HG03280 (cell line): ENCODE measurements around the gene ANKRD13A.
"Not testable (repeated sequence)": the region's sequence is repeated elsewhere in the genome, so short reads cannot be mapped to it uniquely, and the experiment has no call there.

ENCODE experiments used
- ATAC-seq: cut with Tn5 transposase; IDR thresholded peaks from one replicate; pipeline ENCODE4 v1.9.1; 2021; ENCODE audit warnings: mild to moderate bottlenecking, moderate library complexity; ENCODE audit not compliant: unreplicated experiment

The ANKRD13A gene

DNA sequence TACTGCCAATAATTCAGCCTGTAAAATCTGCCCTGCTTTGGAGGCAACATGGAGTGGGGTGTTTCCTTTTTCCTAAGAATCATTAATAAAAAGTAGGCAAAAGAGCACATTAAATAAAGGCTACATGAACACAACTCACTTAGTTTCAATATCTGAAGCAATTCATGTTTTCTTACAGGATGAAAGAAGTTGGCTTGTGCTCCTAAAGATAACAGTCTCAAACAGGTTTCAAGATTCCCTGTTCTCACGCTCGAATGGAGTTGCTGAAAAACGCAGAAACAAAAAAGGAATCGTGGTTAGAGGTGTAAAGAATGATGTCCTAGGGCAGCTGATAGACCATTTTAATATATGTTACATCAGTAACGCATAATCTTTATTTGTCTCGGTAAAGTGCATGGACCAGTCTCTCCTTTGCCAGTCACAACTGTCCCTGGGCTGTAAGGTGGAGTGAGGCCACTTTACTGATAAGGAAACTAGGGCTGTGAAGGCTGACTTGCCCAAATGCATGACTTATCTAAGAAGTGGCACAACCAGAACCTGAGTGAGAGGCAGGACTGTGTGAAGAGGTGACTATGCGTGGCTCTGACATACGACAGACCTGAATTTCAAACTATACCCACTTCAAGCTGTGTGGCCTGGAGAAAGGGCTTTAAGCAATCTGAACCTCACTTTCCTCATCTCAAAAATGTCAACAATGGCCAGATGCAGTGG, 15.6 kb upstream of the ANKRD13A start:
- no peak for ATAC-seq

DNA sequence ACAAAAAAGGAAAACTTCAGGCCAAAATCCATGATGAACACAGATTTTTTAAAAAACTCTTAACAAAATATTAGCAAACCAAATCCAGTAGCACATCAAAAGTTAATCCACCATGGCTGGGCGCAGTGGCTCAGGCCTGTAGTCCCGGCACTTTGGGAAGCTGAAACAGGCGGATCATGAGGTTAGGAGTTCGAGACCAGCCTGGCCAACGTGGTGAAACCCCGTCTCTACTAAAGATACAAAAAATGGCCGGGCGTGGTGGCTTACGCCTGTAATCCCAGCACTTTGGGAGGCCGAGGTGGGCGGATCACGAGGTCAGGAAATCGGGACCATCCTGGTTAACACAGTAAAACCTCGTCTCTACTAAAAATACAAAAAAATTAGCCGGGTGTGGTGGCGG, 13.0 kb upstream of the ANKRD13A start:
- ATAC-seq, result not testable (repeated sequence)

DNA sequence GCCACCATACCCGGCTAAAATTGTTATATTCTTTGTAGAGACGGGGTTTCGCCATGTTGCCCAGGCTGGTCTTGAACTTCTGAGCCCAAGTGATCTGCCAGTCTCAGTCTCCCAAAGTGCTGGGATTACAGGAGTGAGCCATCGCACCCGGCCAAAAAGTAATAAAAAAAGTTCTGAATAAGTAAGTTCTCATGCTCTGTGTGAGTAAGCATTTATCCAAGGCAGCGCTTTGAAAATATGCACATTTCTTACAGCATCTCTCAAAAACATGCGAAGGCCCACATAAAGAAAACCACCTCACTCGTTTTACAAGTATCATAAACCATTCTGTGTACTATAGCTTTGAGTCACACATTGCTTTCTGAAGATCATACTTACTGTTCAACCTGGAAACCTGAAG, 11.6 kb upstream of the ANKRD13A start:
- no peak for ATAC-seq

DNA sequence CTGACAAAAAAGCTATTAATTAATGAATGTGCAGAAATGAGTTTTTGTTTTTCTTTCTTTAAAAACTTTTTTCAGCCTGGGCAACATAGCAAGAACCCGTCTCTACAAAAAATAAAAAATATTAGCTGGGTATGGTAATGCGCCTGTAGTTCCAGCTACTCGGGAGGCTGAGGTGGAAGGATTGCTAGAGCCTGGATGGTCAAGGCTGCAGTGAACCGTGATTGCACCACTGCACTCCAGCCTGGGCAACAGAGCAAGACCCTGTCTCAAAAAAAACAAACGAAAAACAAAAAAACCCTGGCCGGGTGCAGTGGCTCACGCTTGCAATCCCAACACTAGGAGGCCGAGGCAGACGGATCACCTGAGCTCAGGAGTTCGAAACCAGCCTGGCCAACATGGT, 11.0 kb upstream of the ANKRD13A start:
- ATAC-seq, result no peak

DNA sequence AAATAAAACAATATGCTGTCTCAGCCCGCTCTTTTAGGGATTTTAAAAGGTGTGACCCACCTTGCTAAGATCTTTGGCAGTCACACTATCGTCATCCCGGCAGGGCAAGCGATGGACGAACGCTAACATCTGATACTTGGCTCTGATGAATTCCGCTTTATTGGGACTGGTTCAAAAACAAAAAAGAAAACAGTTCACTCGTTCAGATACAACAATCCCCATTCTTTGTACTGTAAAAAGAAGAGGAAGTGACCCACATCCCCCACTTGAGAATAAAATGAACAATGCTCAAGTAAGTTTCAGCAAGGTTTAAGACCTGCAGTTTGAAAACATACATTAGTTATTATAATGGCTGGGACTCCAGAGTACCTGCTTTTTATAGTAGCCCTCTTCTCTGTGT, 10.3 kb upstream of the ANKRD13A start:
- no peak for ATAC-seq

DNA sequence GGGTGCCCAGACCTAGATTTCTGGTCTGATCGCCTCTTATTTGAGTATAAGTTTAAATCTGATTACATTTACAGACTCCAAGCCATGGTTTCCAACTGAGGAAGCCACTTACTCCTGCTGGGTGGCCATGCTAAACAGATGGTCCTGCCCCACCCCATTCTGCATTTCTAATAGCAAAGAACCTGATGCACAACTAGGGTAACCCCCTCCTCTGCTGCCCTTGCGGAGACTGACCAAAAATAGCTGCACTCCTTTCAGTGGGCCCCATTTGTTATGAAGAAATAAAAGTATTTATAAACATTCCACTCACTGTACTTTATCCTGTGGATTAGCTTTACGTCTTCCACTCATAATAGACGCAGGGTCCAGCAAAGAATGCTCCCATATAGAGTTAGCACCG, 9.8 kb upstream of the ANKRD13A start:
- ATAC-seq, result no peak

DNA sequence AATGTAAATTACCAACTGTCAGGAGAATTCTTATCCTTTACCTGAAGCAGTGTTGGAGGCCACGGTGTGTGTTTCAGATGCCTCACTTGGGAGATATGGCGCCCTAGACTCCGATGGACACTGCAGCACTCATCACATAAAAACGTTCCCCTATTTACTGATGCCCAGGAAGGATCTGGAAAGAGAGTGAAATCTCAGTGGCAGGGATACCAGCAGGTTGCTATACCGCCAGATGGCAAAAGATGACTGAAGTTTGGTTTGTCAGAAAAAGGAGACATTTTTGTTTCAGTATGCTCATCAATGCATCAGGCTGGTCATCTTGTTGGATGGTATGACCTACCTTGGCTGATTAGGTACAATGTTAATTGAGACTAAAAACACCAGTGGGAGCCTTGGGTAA, 7.6 kb upstream of the ANKRD13A start:
- no peak for ATAC-seq

DNA sequence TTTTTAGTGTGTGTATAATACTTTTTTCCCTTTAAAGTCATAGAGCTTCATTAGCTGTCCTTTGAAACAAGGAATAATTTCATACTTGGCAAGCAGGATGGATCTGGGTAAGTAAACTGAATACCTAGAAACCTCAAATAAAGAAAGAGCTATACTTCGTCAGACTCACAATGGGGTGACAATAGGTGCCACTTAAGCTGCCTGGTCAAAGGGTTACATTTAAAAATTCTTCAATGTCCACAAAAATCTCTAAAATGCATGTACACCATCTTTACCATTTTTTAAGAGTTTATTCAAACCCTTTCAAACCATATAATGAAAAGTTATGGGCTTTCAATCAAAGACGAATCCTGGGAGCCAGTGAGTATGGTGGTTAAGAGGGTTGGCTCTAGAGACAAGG, 6.1 kb upstream of the ANKRD13A start:
- ATAC-seq, result no peak

DNA sequence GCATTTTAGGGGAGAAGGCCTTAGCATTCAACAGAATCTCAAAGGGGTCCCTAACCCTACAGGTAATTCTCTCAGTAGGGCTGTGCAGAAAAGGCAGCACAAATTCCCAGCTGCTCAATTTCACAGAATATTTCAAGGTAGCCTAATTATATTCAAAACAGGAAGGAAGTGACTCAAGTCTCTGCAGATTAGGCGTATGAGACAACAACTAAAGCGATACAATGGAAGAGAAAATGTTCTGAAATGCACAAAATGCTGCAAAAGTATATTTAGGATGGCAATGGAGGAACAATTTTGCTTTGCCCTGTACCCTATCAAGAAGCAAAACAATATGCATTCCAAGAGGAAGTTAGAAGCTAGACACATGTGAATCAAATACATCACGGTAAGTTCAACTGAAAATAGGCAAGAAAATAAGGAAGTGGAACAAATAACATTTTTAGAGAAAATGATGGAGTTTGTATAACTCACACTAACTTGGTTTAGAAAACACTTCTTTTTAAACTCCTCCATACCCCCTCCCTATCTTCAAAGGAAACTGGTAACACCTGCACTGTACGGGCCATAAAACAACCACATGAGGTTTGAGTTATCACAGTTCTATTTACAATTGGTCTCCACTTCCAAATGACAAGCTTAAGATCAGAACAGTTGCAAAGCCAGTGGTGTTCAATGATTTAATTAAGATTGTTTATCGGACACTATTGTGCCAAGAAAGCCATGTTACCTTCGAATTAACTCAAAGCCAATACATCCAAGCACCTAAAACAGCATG, 4.6 kb upstream of the ANKRD13A start:
- ATAC-seq, result no peak

DNA sequence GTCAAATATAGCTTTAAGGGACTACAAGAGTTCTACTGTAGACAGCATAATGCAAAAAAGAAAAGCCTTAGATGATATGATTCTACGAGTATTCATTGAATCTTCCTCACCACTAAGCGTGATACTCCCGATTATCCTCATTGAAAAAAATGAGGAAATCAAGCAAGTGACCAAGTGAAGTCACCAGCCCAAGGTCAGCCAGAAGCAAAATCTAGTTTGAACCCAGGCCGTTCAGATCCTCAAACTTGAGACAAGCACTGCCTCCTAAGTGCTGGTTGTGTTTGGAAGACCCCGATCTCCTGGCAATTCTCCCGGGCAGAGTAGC, 3.9 kb upstream of the ANKRD13A start:
- no peak for ATAC-seq

DNA sequence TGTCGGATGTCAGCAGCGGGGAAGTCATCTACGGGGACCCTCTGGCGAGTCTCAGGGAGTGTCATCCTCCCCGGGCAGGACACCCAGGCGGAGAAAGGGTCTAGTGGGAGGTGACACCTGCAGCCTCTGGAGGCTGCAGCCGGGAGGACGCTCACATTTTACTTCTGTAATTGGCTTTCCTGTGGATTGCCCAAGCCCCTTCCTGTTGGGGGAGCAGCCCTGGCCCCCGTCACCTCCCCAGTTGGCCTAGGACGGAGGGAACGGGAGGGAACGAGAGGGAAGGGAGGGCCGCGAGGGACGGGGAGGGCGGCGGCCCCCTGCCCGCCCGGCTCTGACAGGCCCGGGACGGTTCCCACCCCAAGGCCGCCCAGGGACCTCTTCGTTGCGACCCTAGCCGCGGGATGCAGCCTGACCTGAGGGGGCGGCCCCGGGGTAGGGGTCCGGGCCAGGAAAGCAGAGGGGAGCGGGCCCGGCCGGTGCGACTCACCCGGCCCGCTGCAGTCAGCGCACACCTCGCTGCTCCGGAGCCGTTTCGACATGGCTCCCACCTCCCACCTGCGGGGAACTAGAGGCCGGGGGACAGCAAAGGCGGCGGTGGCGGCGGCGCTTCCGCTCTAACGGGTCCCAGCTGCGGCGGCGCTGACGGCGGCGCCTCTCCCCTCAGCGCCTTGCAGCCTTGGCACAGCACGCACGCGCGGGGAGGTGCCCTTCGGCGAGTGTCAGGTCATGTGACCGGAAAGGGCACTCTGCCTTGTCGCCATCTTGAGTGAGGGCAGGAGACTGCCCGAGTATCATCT, 3.3 kb upstream of the ANKRD13A start, which contains the start of gene GIT2:
TSS of gene GIT2 (minus strand) at position 683 of the 797 bp plus-strand sequence. CDS start at position 539, 144 bp downstream.
- ATAC-seq, result peak; percentile 59

DNA sequence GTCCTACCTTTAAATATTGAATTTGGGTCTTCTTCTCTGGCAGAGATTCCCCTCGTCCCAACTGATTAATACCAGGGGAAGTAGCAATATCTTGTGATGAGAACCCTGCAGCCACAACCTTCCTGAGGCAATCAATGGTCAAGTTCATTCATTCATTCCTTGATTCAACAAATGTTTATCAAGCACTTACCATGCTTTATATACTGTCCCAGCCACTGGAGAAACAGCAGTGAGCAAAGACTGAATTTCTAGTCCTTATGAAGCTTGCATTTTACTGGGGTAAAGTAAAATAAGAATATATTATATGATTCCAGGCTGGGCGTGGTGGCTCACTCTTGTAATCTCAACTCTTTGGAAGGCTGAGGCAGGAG, 2.8 kb upstream of the ANKRD13A start:
- ATAC-seq, result no peak

DNA sequence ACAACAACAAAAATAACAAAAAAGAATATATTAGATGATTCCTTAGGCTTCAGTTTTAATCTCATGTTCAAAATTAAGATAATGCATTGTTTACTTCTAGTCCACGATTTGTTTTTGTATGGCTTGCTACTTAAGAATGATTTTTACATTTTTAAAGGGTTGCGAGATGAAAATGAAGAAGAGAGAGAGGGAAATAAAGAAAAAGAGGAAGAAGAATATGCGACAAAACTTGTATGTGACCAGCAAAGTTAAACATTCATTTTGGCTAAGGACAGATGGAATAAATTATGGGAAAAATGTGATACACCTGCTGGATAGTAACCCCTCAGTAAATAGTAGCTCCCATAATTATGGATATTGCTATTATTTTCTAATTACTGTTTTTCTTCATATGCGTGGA, 1.8 kb upstream of the ANKRD13A start:
- no peak for ATAC-seq

DNA sequence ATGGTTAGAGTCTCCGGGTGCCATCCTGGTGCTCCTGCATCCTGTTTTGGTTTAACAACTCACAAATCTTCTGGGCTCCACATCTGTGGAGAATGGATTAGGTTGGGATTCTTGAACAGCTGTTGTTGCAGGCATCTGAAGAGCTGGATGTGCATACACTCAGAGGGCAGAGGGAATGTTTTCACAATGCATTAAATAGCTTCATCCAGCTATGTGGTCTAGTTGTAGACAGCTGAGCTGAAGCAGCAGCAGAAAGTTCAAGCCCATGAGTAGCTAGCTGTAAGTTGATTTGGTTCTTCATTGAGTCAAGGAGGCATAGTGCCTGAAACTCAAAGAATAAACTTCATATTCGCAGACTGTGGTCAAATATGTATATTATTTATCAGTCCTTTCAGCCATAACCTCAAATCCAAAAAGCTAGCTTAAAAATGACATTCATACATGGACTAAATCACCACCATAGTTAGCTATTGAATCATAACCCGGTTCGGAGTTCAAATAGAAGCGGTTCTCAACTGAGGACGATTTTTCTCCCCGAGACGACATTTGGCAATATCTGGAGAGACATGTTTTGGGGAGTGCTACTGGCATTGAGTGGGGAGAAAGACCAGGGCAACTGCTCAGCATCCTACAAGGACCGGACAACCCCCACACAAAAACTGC, 858 bp upstream of the ANKRD13A start:
- no peak for ATAC-seq

DNA sequence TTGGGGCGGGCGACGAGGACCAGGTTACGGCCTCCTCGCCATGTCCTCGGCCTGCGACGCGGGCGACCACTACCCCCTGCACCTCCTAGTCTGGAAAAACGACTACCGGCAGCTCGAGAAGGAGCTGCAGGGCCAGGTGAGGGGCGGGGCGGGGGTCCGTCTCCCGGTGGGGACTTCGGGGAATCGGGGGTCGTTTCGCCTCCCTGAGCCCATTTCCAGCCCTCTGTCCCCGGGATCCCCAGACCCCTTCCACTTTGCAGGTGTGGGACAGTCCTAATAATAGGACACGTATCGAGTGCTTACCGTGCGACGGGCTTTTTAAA, 380 bp downstream of the ANKRD13A start:
- ATAC-seq, result no peak

DNA sequence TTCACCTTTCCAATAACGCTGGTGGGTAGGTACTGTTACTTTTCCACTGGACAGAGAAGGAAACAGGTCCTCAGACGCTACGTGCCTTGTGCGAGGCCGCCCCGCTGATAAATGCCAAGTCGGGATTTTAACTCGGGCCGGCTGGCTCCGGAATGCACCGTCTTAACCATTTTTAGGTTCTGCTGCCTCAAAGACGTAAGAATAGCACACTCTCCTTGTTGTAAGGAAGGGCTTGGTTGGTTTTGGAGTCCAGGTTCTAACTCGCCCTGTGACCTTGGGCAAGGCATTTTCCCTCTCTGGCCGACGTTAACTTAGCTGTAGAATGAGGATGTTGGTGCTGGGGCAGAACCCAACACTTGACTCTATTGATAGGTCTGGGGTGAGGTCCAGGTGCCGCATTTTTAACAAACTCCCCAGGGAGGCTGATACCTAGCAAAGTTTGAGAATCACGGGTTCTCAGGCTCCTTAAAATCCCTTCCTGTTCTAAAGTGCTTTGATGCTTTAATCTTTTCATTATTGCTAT, 814 bp downstream of the ANKRD13A start:
- no peak for ATAC-seq

DNA sequence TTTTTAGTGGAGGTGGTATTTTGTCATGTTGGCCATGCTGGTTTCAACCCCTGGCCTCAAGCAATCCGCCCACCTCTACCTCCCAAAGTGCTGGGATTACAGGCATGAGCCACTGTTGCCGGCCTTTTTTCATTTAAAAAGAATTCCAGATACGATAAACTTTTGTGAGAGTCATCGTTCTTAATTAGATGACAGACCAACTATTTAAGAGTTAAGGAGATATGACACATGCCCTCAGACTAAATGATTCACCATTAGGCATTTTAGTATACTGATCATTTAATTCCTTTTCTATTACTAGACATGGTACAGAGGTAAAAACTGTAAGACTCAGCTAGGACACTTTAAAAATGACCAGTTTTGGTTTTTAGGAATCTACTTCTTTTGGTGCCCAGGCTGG, 2.4 kb downstream of the ANKRD13A start:
- no peak for ATAC-seq

DNA sequence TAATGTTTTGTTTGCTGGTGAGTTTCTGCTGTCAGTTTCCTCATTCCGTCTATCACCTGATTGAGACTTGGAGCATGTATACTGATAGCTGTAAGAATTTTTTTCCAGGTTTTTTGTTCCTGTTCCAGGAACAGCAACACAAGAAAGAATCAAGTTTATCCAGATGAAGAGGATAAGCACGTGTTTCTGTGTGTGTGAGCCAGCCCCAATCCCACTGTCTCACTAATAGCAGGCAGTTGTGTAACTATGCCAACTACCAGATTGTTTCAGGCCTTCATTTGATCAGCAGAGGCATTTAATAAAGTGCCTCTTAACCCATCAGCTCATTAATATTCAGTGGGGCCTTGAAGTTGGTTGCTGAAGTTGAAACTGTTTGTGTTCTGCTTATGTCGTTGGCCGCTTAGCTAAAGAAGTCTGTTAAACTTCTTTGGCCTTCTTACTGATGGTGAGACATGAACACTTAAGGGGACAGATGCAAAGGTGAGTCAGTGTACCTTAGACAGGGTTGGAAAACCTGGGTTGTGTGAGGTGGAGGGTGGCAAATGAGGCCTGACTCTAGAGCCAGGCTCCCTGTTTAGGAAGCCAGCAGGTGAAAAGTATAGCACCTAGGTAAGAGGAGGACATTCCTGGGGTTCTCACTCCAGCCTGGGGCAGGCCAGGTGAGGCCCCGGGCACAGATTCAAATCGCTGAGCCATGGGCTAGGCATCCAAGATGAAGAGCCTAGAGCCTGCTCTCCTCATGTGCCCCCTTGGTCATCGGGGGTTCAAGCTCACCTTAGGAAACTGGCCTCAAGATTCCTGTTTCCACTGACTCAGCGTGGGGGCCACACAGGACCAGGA, 3.7 kb downstream of the ANKRD13A start:
- ATAC-seq, result no peak

DNA sequence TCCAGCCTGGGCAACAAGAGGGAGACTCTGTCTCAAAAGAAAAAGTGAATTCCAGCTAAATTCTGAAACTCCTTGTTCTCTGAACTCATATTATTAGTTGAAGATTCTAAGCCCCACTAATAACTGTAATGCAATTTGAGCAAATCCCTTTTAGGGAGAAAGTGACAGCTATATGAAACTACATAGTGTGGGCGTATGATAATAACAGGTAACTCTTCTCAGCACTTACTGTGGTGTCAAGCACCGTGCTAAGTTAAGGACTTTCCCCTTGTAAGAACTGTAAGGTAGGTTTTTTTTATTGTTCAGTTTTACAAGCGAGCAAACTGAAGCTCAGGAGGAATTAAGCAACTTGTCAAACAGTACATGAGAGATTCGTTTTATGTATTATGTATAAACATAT, 5.4 kb downstream of the ANKRD13A start:
- peak; percentile 54 for ATAC-seq

DNA sequence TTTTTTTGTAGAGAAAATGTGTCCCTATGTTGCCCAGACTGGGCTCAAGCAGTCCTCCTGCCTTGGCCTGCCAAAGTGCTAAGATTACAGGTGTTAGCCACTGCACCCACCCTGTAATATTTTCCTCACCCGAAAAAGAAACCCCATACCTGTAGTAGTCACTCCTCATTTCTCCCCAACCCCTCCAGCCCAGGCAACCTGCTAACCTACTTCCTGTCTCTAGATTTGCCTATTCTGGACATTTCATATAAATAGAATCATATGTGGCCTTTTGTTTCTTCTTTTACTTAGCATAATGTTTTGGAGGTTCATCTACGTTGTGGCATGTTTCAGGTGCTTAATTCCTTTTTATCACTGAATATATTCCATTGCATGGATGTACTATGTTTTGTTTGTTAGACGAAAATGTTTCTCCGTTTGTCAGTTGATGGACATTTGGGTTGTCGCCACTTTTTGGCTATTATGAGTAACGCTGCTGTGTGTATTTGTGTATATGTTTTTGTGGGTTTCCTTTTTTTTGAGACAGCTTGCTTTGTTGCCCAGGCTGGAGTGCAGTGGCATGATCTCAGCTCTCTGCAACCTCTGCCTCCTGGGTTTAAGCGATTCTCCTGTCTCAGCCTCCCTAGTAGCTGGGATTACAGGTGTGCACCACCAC, 6.2 kb downstream of the ANKRD13A start:
- ATAC-seq, result no peak
